PFSK-1 (cell line): ENCODE results near the gene SLC27A4.

Source experiments
- POLR2AphosphoS5 ChIP-seq: IDR thresholded peaks from 2 replicates; pipeline ENCODE4 v1.6.1; 2012; ENCODE audit warnings: low read depth, mild to moderate bottlenecking, control low read depth, low read length, moderate library complexity
- REST ChIP-seq, 2 experiments: IDR thresholded peaks; 2 replicates each; pipeline versions ENCODE4 v1.6.1 to v1.8.0; 2011 to 2012; ENCODE audit warnings: low read depth in 2 of 2, low read length in 2 of 2, control low read depth in 1 of 2, inconsistent platforms in 1 of 2, mild to moderate bottlenecking in 1 of 2, moderate library complexity in 1 of 2; ENCODE audit not compliant: insufficient read depth in 1 of 2
- SIN3A ChIP-seq: IDR thresholded peaks from 2 replicates; pipeline ENCODE4 v1.6.1; 2012; ENCODE audit warnings: mild to moderate bottlenecking, low read length, moderate library complexity, borderline replicate concordance; ENCODE audit not compliant: insufficient read depth
- TAF1 ChIP-seq: IDR thresholded peaks from 2 replicates; pipeline ENCODE4 v1.6.1; 2012; ENCODE audit warnings: low read length, control low read depth, borderline replicate concordance; ENCODE audit not compliant: insufficient read depth

GRCh38 chr9:128292009-128292408 is 48.3 kb upstream of the SLC27A4 start:
- no peak for TF ChIP-seq TAF1
- no peak for TF ChIP-seq REST (IDR thresholded peaks at IDR 0.05; ENCODE audit: insufficient read depth in 1 of 2, low read depth in 2 of 2, low read length in 2 of 2)
- TF ChIP-seq POLR2AphosphoS5 = no peak
- no peak for TF ChIP-seq SIN3A
